Measurements from ENCODE around the gene RAPSN.

GRCh38 chr11:47395223-47396048, 53.5 kb downstream of the RAPSN start:
- TF ChIP-seq CTCF (conservative IDR thresholded peaks at IDR 0.05; ENCODE audit: low read depth, low read length) (no peak), EZH2 (IDR thresholded peaks at IDR 0.05; ENCODE audit: borderline replicate concordance, low read depth, low read length, poor library complexity, severe bottlenecking) (no peak)
